K562 (cell line): ENCODE measurements around the gene PPAN. TPM values are rescaled to one million over a fixed set of nuclear protein-coding genes. Genes with fewer than 3 reads are reported as not detected.

ENCODE experiments used
- ATAC-seq: fragments of 200-7000 bp; cut with Tn5 transposase; 3 replicates; pipeline ENCODE4 v1.9.1; 2020; ENCODE audit warnings: moderate library complexity
- BruUV-seq: library from RNA; stranded (reverse); fragments of 400-500 nt; replicated peaks from 2 replicates; lab custom pipeline; 2021; lab: Mats Ljungman, UMichigan
- CTCF ChIA-PET: fragments of 300-600 bp; formaldehyde crosslinking; extraction: SDS; loops from one replicate; lab custom pipeline; 2021; ENCODE audit warnings: low intra/inter-chr PET ratio; lab: Yijun Ruan, JAX
- POLR2A ChIA-PET: fragments of 300-600, 350-650 bp; sonication (Branson Sonifier 250); formaldehyde crosslinking; extraction: SDS; loops from one replicate; lab custom pipeline; 2021; ENCODE audit warnings: antibody characterized with exemption, inconsistent platforms; lab: Yijun Ruan, JAX
- DNase-seq, 4 experiments: peaks; one replicate each; pipeline versions ENCODE4 v3.0.0 to v3.0.0-alpha.2; 2011 to 2018; ENCODE audit warnings: low spot score in 3 of 4, mixed read lengths in 3 of 4; ENCODE audit errors: extremely low read depth in 1 of 4
- FAIRE-seq: peaks from 2 replicates; lab custom pipeline; 2011; peaks lifted over from hg19 to GRCh38; lab: Jason Lieb, UNC
- H2AFZ ChIP-seq: 2 replicates; pipeline ENCODE4 v1.6.0; 2011; ENCODE audit warnings: low read depth, low read length, control low read depth, inconsistent platforms
- H3K27ac ChIP-seq: fragments of 200-600 bp; 3 replicates; pipeline ENCODE4 v1.8.0; 2011; ENCODE audit warnings: low read depth, mild to moderate bottlenecking, control low read depth, inconsistent platforms, low read length, moderate library complexity, mixed read lengths; ENCODE audit errors: extremely low read depth
- H3K27me3 ChIP-seq, 2 experiments: fragments of 300-600 bp in 1 of 2; 2 replicates in 1 of 2; 3 replicates in 1 of 2; pipeline versions ENCODE4 v1.6.0 to v1.8.0; 2011; ENCODE audit warnings: inconsistent platforms in 2 of 2, low read length in 2 of 2, mild to moderate bottlenecking in 1 of 2, mixed read lengths in 1 of 2, moderate library complexity in 1 of 2; ENCODE audit not compliant: control insufficient read depth in 2 of 2, insufficient read depth in 2 of 2
- H3K36me3 ChIP-seq: fragments of 300-600 bp; 3 replicates; pipeline ENCODE4 v1.8.0; 2011; ENCODE audit warnings: mild to moderate bottlenecking, low read length, inconsistent platforms; ENCODE audit not compliant: control insufficient read depth, insufficient read depth
- H3K4me1 ChIP-seq, 2 experiments: fragments of 200-600 bp in 1 of 2; replicated peaks in 1 of 2; 2 replicates in 1 of 2; 3 replicates in 1 of 2; pipeline versions ENCODE4 v1.5.1 to v1.8.0; 2011; ENCODE audit warnings: inconsistent platforms in 2 of 2, low read length in 2 of 2, mild to moderate bottlenecking in 1 of 2, mixed read lengths in 1 of 2, moderate library complexity in 1 of 2; ENCODE audit not compliant: control insufficient read depth in 2 of 2, insufficient read depth in 2 of 2
- H3K4me2 ChIP-seq: 2 replicates; pipeline ENCODE4 v1.6.1; 2011; ENCODE audit warnings: low read length, control low read depth, inconsistent platforms, mixed read lengths; ENCODE audit not compliant: insufficient read depth
- H3K4me3 ChIP-seq: fragments of 200-600 bp; sonication (generic), shearing (Covaris generic); 2 replicates; pipeline ENCODE4 v1.5.1; 2016; ENCODE audit warnings: control low read depth, inconsistent platforms
- H3K79me2 ChIP-seq: fragments of 200-600 bp; 3 replicates; pipeline ENCODE4 v1.8.0; 2011; ENCODE audit warnings: low read length, inconsistent platforms; ENCODE audit not compliant: control insufficient read depth, insufficient read depth
- H3K9ac ChIP-seq, 2 experiments: 2 replicates each; pipeline versions ENCODE4 v1.6.0 to v1.6.1; 2011; ENCODE audit warnings: low read depth in 2 of 2, low read length in 2 of 2, control low read depth in 1 of 2, inconsistent platforms in 1 of 2, mild to moderate bottlenecking in 1 of 2, mixed read lengths in 1 of 2; ENCODE audit not compliant: insufficient read depth in 1 of 2
- H3K9me1 ChIP-seq: one replicate; pipeline ENCODE4 v1.6.0; 2011; ENCODE audit warnings: inconsistent platforms, mild to moderate bottlenecking, low read length, moderate library complexity; ENCODE audit not compliant: control insufficient read depth, insufficient read depth
- H3K9me3 ChIP-seq: replicated peaks from 2 replicates; pipeline ENCODE4 v1.5.1; 2011; ENCODE audit warnings: low read depth, low read length, inconsistent platforms; ENCODE audit not compliant: control insufficient read depth, insufficient read depth
- H4K20me1 ChIP-seq: replicated peaks from 2 replicates; pipeline ENCODE4 v1.6.1; 2011; ENCODE audit warnings: low read length, inconsistent platforms, mixed read lengths; ENCODE audit not compliant: control insufficient read depth, insufficient read depth
- BCOR ChIP-seq: fragments of 450-650 bp; IDR thresholded peaks from 2 replicates; pipeline ENCODE4 v1.6.1; 2016
- ETV1 ChIP-seq: fragments of 450-650 bp; conservative IDR thresholded peaks from 2 replicates; pipeline ENCODE4 v1.6.1; 2016; ENCODE audit warnings: missing genetic modification characterization, control low read depth, low read depth, missing compliant biosample characterization
- HCFC1 ChIP-seq: IDR thresholded peaks from 2 replicates; pipeline ENCODE4 v1.6.1; 2012; ENCODE audit warnings: low read depth, low read length, improper control_type of control experiment
- ILK ChIP-seq: fragments of 450-650 bp; IDR thresholded peaks from 2 replicates; pipeline ENCODE4 v1.6.1; 2016; ENCODE audit warnings: missing genetic modification characterization, low read depth, mild to moderate bottlenecking, missing compliant biosample characterization, moderate library complexity, borderline replicate concordance
- MECOM ChIP-seq: fragments of 250-450 bp; sonication (Bioruptor Pico); IDR thresholded peaks from 2 replicates; pipeline ENCODE4 v1.8.0; 2022; ENCODE audit warnings: inconsistent platforms
- MEF2A ChIP-seq: IDR thresholded peaks from 2 replicates; pipeline ENCODE4 v1.6.1; 2011; ENCODE audit warnings: low read depth, mild to moderate bottlenecking, low read length, moderate library complexity; ENCODE audit not compliant: control insufficient read depth
- NFIX ChIP-seq: fragments of 250-450 bp; sonication (Bioruptor Pico); IDR thresholded peaks from 2 replicates; pipeline ENCODE4 v1.4.0; 2020; ENCODE audit warnings: low read depth, mild to moderate bottlenecking, moderate library complexity
- PCBP1 ChIP-seq: fragments of 200-400 bp; formaldehyde crosslinking; IDR thresholded peaks from 2 replicates; pipeline ENCODE4 v1.6.1; 2018; ENCODE audit warnings: mild to moderate bottlenecking, low read depth, low read length; ENCODE audit not compliant: poor library complexity, severe bottlenecking
- PML ChIP-seq: IDR thresholded peaks from 2 replicates; pipeline ENCODE4 v1.6.1; 2012; ENCODE audit warnings: low read length, inconsistent platforms
- SMARCC2 ChIP-seq: fragments of 450-650 bp; IDR thresholded peaks from 2 replicates; pipeline ENCODE4 v1.6.1; 2017; ENCODE audit warnings: antibody characterized with exemption, moderate library complexity, mild to moderate bottlenecking, low read depth
- TAF15 ChIP-seq: fragments of 200-400 bp; formaldehyde crosslinking; IDR thresholded peaks from 2 replicates; pipeline ENCODE4 v1.6.1; 2017; ENCODE audit warnings: mild to moderate bottlenecking, low read depth, low read length, moderate library complexity
- ZC3H4 ChIP-seq: sonication (generic); formaldehyde crosslinking; IDR thresholded peaks from 2 replicates; pipeline ENCODE4 v1.9.0; 2021; ENCODE audit warnings: missing genetic modification reagents, borderline replicate concordance
- WGBS: fragments of 100-300 bp; shearing (Covaris generic); methylation state at CpG from one replicate; pipeline ENCODE4 v1.1.6; 2016; ENCODE audit warnings: low coverage, mixed read lengths; ENCODE audit not compliant: insufficient coverage; ENCODE audit errors: missing lambda C conversion rate; 5-methylcytosine and 5-hydroxymethylcytosine counted together
- in situ Hi-C: fragments of 300-500 bp; cut with MboI; formaldehyde crosslinking; loops from 4 replicates; pipeline ENCODE4 v1.15.0; 2018; ENCODE audit warnings: inconsistent platforms, mixed read lengths
- intact Hi-C: fragments of 100-400 bp; cut with micrococcal nuclease; formaldehyde crosslinking; loops from 2 replicates; pipeline ENCODE4 v1.14.2; 2022
- polyA plus RNA-seq, 8 experiments: library from polyadenylated mRNA; depleted of rRNA in 4 of 8; stranded (reverse) in 5 of 8; unstranded in 3 of 8; fragments of >200 nt; fragmentation: Nextera tagmentation in 2 of 8; fragmentation: Illumina TruSeq in 1 of 8; extraction: Ambion mirVana in 2 of 8; extraction: Trizol in 1 of 8; gene quantifications; 2 replicates each; pipeline versions ENCODE4 v1.2.1 to v1.2.3, GENCODE V29; 2011 to 2014; ENCODE audit warnings: inconsistent platforms in 1 of 8, missing spikeins in 1 of 8
- total RNA-seq, 7 experiments: library from RNA; depleted of rRNA in 6 of 7; stranded (reverse); fragments of >200 nt in 6 of 7; fragmentation: Illumina TruSeq in 2 of 7; extraction: Trizol in 2 of 7; gene quantifications; 2 replicates each; pipeline versions ENCODE4 v1.2.1 to v1.2.3, GENCODE V29; 2011 to 2021; ENCODE audit warnings: low replicate concordance in 1 of 7
- TF ChIP-seq, protein P1 (sequence below): IDR thresholded peaks from 2 replicates; pipeline ENCODE4 v1.6.1; 2011; ENCODE audit not compliant: insufficient read length; ENCODE audit errors: extremely low read depth
- TF ChIP-seq, protein P2 (sequence below): fragments of 450-650 bp; IDR thresholded peaks from 2 replicates; pipeline ENCODE4 v1.6.1; 2016; ENCODE audit warnings: low read depth, mild to moderate bottlenecking, moderate library complexity
- TF ChIP-seq, protein P3 (sequence below): fragments of 250-450 bp; sonication (Bioruptor Pico); IDR thresholded peaks from 2 replicates; pipeline ENCODE4 v1.5.0; 2021

The PPAN gene
- total and polyA plus RNA-seq, 9 of the 15 experiments (the other 6 are each of a cell fraction or from before 2014, with no cell fraction given) = 2.2 to 129 (median 59.1) TPM

DNA sequence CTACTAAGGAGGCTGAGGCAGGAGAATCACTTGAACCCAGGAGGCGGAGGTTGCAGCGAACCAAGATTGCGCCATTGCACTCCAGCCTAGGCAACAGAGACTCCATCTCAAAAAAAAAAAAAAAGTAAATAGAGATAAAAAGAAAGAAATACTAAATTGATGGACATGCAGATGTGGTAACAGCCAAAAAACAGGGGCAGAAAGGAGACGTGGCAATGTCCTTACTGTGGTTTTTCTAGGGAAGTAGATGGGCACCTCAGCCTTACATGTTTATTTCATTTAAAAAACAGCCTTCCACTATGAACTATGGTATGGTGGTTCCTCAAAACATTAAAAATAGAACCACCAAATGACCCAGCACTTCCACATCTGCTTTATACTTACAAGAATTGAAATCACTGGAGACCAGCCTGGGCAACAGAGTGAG lies 20.1 kb downstream of the PPAN start:
- Histone ChIP-seq H3K36me3 (peaks cover 13% of the 10 kb centered on the region; the same call in 2 of the 3 replicates), H4K20me1 (no peaks in the 10 kb centered on the region), H3K27me3 (no peaks in the 10 kb centered on the region), H2AFZ (no peak overlapping the region), H3K4me1 (no peaks in the 10 kb centered on the region; a peak in 1 of 5 replicates), H3K4me2 (no peak overlapping the region), H3K9ac (no peak overlapping the region), H3K9me3 (no peaks in the 10 kb centered on the region), H3K9me1 (no peaks in the 10 kb centered on the region), H3K4me3 (no peak overlapping the region), H3K27ac (no peak overlapping the region), H3K79me2 (no peaks in the 10 kb centered on the region)
- BruUV-seq = no TSS peak
- WGBS = 92% methylated on average over 3 of the region's 4 CpGs
- ATAC-seq = no peak
- in situ Hi-C loops (no loop called here), intact Hi-C loops (no loop called here)
- no peak for TF ChIP-seq ZC3H4 (CRISPR knock-in tag)
- TF ChIP-seq, protein P1, sequence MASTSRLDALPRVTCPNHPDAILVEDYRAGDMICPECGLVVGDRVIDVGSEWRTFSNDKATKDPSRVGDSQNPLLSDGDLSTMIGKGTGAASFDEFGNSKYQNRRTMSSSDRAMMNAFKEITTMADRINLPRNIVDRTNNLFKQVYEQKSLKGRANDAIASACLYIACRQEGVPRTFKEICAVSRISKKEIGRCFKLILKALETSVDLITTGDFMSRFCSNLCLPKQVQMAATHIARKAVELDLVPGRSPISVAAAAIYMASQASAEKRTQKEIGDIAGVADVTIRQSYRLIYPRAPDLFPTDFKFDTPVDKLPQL = no peak
- TF ChIP-seq, protein P2, sequence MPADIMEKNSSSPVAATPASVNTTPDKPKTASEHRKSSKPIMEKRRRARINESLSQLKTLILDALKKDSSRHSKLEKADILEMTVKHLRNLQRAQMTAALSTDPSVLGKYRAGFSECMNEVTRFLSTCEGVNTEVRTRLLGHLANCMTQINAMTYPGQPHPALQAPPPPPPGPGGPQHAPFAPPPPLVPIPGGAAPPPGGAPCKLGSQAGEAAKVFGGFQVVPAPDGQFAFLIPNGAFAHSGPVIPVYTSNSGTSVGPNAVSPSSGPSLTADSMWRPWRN = no peak
- no peak for TF ChIP-seq ILK (tag)
- no peak for TF ChIP-seq ETV1 (tag)
- TF ChIP-seq MEF2A = no peak
- TF ChIP-seq BCOR = no peak
- no peak for TF ChIP-seq MECOM
- TF ChIP-seq PCBP1 = no peak
- TF ChIP-seq TAF15 = no peak
- TF ChIP-seq PML = no peak
- no peak for TF ChIP-seq SMARCC2
- no peak for TF ChIP-seq HCFC1
- TF ChIP-seq, protein P3, sequence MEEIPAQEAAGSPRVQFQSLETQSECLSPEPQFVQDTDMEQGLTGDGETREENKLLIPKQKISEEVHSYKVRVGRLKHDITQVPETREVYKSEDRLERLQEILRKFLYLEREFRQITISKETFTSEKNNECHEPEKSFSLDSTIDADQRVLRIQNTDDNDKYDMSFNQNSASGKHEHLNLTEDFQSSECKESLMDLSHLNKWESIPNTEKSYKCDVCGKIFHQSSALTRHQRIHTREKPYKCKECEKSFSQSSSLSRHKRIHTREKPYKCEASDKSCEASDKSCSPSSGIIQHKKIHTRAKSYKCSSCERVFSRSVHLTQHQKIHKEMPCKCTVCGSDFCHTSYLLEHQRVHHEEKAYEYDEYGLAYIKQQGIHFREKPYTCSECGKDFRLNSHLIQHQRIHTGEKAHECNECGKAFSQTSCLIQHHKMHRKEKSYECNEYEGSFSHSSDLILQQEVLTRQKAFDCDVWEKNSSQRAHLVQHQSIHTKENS (CRISPR knock-in tag) = no peak
- TF ChIP-seq NFIX (CRISPR knock-in tag) = no peak
- no peak for FAIRE-seq
- no peak for DNase-seq
- POLR2A ChIA-PET = no interaction called here
- CTCF ChIA-PET = no interaction called here
